GM19239 (cell line): ENCODE results near the gene FAM187B.
"Not testable (repeated sequence)": the region's sequence is repeated elsewhere in the genome, so short reads cannot be mapped to it uniquely, and the experiment has no call there.

Source experiments
- DNase-seq: peaks from one replicate; pipeline ENCODE4 v3.0.0; 2011; ENCODE audit warnings: low spot score; ENCODE audit not compliant: insufficient read length
- FAIRE-seq: peaks from 2 replicates; lab custom pipeline; 2011; peaks lifted over from hg19 to GRCh38; lab: Jason Lieb, UNC

Gene FAM187B

GRCh38 chr19:35240327-35240726, 11.8 kb upstream of the FAM187B start:
- DNase-seq, result no peak
- peak; percentile 87 for FAIRE-seq

DNA sequence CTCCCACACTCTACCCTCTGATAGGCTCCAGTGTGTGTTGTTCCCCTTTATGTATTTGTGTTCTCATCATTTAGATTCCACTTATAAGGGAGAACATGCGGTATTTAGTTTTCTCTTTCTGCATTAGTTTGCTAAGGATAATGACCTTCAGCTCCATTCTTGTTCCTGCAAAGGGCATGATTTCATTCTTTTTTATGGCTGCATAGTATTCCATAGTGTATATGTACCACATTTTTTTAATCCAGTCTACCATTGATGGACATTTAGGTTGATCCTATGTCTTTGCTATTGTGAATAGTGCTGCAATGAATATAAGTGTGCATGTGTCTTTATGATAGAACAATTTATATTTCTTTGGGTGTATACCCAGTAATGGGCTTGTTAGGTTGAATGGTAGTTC, 11.1 kb upstream of the FAM187B start:
- FAIRE-seq, DNase-seq: not testable (repeated sequence)

GRCh38 chr19:35236638-35237400, 8.3 kb upstream of the FAM187B start:
- DNase-seq (no peak), FAIRE-seq (no peak)

GRCh38 chr19:35232912-35233311, 4.4 kb upstream of the FAM187B start:
- DNase-seq (no peak), FAIRE-seq (no peak)

GRCh38 chr19:35231956-35232645, 3.6 kb upstream of the FAM187B start:
- no peak for DNase-seq
- FAIRE-seq, result no peak

GRCh38 chr19:35229601-35230000, 1.1 kb upstream of the FAM187B start:
- FAIRE-seq, result no peak
- no peak for DNase-seq

GRCh38 chr19:35226748-35227147, 1.8 kb downstream of the FAM187B start:
- FAIRE-seq (no peak), DNase-seq (no peak)

DNA sequence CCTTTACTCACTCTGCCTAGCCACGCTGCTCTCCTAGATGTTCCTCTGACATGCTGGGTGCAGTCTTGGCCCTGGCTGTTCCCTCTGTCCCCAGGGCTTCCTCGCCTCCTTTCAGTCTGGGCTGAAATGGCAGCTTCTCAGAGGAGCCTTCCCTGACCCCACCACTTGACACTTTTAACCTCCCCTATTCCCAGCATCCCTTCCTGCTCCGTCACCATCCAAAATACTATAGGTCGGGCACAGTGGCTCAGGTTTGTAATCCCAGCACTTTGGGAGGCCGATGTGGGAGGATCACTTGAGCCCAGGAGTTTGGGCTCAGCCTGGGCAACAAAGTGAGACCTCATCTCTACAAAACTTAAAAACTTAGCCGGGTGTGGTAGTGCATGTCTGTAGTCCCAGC, 2.6 kb downstream of the FAM187B start:
- DNase-seq (no peak), FAIRE-seq (no peak)

- no peak for FAIRE-seq
- DNase-seq, result no peak
Measured at GRCh38 chr19:35224681-35225571, 3.6 kb downstream of the FAM187B start.

GRCh38 chr19:35223862-35224505, 4.6 kb downstream of the FAM187B start:
- FAIRE-seq, result no peak
- no peak for DNase-seq

GRCh38 chr19:35223084-35223790, 5.3 kb downstream of the FAM187B start:
- DNase-seq, result no peak

DNA sequence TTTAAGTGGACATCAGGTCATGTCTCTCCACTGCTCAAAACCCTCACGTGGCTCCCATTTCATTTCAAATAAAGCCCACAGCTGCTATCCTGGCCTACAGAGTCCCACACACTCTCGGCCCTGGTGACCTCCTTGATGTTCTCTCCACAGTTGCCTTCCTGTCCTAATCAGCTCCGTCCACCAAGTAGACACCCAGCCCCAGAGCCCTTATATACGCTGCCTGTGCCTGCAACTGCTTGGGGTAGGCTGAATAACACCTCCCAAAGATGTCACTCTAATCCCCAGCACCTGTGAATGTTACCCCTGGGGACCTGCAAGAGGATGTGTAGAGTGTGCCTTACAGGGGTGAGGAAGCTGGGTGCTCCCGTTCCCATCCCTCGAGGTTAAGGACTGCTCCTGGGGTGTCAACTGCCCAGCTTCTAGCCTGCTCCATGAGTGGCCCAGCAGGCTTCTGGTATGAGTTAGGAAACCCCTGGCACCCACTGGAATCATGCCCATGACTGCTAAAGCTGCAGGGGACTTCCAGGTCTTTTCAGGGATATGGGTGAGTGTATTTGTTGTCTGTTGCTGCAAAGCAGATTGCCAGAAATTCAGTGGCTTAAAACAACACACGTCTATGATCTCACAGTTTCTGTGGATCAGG, 6.0 kb downstream of the FAM187B start:
- no peak for DNase-seq
- FAIRE-seq, result no peak

More at GRCh38 chr19:35223084-35223790, 5.3 kb downstream of the FAM187B start:
- FAIRE-seq, result no peak

DNA sequence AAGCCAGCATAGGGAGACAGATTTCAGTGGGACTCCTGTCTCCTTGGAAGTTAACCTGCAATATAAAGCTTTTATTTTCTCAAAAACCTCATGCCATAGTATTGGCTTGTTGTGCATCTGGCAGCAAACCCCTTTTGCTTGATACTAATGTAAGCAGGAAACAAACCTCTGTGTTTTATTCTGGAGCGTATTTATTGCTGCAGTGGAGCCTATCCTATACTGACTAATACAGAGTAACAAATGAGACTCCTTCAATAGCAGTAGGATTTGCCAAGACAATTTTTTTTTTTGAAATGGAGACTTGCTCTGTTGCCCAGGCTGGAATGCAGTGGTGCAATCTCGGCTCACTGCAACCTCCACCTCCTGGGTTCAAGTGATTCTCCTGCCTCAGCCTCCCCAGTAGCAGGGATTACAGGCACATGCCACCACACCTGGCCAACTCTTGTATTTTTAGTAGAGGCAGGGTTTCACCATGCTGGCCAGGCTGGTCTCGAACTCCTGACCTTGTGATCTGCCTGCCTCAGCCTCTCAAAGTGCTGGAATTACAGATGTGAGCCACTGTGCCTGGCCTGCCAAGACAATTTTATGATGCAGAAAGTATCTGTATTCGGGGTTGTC, 7.5 kb downstream of the FAM187B start:
- not testable (repeated sequence) for DNase-seq, FAIRE-seq

- no peak for FAIRE-seq
- no peak for DNase-seq
Measured at GRCh38 chr19:35220315-35220921, 8.1 kb downstream of the FAM187B start.

DNA sequence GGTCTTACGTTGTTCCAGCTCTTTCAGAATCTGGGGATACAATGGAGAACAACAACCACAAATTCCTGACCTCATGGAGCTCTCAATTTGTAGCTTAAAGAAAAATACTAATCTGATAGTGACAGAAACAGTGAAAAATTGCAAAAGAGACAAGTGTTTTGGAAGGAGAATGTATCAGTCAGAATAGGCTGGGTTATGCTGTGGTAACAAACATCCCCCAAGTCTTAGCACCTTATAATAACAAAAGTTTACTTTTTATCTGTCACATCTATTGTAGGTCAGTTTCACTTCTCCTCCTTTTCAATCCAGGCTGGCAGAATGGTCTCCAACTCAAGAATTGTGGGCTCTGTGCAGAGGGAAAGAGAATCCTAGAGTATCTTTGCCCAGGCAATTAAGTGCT, 9.5 kb downstream of the FAM187B start:
- FAIRE-seq (no peak), DNase-seq (no peak)

- FAIRE-seq (no peak), DNase-seq (no peak)
Measured at GRCh38 chr19:35217649-35217990, 10.9 kb downstream of the FAM187B start.

DNA sequence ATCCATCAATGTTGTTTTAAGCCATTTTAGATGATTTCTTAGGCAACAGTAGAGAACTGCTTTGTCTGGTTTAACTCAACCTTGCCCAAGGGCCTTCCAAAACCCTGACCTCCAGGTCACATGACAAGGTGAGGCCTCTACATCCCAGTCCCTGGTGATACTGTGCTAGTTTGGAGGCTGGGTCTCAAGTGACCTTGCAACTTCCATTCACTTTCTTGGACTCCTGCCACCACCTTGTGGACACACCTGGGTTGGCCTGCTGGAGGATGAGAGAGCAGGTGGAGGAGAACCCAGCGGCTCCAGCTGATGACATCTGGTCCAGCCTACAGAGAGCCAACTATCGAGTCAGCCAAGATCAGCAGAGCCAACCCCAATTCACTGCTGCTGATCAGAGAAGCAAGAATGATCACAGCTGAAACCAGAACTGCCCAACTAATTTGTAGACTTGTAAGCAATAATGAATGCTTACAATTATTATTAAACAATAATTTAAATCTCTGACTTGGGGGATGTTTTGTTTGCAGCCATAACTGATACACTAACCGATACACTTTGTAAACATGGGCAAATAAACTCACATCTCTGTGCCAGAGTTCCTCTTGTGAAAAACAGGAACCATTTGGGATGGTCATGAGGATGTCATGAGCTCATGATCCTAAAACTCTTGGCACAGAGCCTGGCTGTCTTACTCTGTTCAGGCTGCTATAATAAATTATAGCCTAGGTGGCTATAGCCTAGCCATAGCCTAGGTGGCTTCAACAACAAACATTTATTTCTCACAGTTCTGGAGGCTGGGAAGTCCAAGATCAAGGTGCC, 11.5 kb downstream of the FAM187B start:
- DNase-seq (no peak), FAIRE-seq (no peak)
